Cardiac muscle cell (in vitro differentiated cells and primary cell): ENCODE results near the gene WDR54. TPM values are rescaled to one million over a fixed set of nuclear protein-coding genes. Genes with fewer than 3 reads are reported as not detected.

Source experiments
- DNase-seq, 2 donors: peaks; one replicate each; pipeline versions ENCODE4 v3.0.0 to v3.0.0-alpha.2; 2010 to 2017; ENCODE audit warnings: low read depth in 1 of 2, low spot score in 1 of 2
- H3K27ac ChIP-seq: fragments of 200-600 bp; sonication (generic); 2 replicates; pipeline ENCODE4 v1.5.1; 2016
- H3K27me3 ChIP-seq: fragments of 200-600 bp; sonication (generic); 2 replicates; pipeline ENCODE4 v1.6.0; 2016; ENCODE audit warnings: control low read depth
- H3K36me3 ChIP-seq: fragments of 200-600 bp; sonication (generic); 2 replicates; pipeline ENCODE4 v1.5.1; 2016; ENCODE audit warnings: control low read depth
- H3K4me1 ChIP-seq: fragments of 200-600 bp; sonication (generic); 2 replicates; pipeline ENCODE4 v1.8.1; 2017; ENCODE audit warnings: low read depth, mild to moderate bottlenecking, mixed run types
- H3K4me3 ChIP-seq: fragments of 200-600 bp; sonication (generic); 2 replicates; pipeline ENCODE4 v1.5.1; 2016; ENCODE audit warnings: mild to moderate bottlenecking
- H3K9me3 ChIP-seq: fragments of 200-600 bp; sonication (generic); 2 replicates; pipeline ENCODE4 v1.5.1; 2017; ENCODE audit warnings: low read depth, mild to moderate bottlenecking, control low read depth
- polyA plus RNA-seq: library from polyadenylated mRNA; unstranded; fragments of >200 nt; fragmentation: Nextera tagmentation; extraction: Ambion mirVana; gene quantifications from 2 replicates; pipeline ENCODE4 v1.2.1, GENCODE V29; 2016
- total RNA-seq: library from RNA; depleted of rRNA; stranded (reverse); fragments of >200 nt; gene quantifications from 2 replicates; pipeline ENCODE4 v1.2.3, GENCODE V29; 2016
- TF ChIP-seq, protein P1 (sequence below): IDR thresholded peaks from 2 replicates; pipeline ENCODE4 v1.5.1; 2012; ENCODE audit warnings: low read depth, mild to moderate bottlenecking, low read length

The WDR54 gene
- total and polyA plus RNA-seq, 2 experiments from 2014 or later = 88.5 to 132 TPM

DNA sequence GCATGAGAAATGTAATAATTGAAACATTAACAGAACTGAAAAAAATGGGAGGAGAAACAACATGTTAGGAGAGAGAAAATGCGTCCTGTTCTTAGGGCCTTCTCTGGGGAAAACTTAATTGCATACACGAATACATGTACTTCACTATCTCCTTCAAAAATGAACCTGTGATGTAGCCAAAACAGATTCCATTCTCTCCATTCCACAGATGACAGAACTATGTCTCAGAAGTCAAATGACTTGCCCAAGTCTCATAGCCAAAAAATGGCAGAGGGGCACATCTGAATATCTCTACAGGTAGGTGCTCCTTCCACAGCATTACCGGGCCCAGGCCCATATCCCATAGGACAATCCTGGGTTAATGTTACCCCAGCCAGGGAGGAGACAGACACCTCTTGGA lies 37.5 kb upstream of the WDR54 start:
- Histone ChIP-seq H3K9me3 (no peaks in the 10 kb centered on the region), H3K4me3 (no peak overlapping the region), H3K36me3 (peaks cover 4% of the 10 kb centered on the region), H3K27ac (peak overlapping the region; percentile 45), H3K27me3 (no peaks in the 10 kb centered on the region), H3K4me1 (peaks cover 37% of the 10 kb centered on the region)
- TF ChIP-seq, protein P1, sequence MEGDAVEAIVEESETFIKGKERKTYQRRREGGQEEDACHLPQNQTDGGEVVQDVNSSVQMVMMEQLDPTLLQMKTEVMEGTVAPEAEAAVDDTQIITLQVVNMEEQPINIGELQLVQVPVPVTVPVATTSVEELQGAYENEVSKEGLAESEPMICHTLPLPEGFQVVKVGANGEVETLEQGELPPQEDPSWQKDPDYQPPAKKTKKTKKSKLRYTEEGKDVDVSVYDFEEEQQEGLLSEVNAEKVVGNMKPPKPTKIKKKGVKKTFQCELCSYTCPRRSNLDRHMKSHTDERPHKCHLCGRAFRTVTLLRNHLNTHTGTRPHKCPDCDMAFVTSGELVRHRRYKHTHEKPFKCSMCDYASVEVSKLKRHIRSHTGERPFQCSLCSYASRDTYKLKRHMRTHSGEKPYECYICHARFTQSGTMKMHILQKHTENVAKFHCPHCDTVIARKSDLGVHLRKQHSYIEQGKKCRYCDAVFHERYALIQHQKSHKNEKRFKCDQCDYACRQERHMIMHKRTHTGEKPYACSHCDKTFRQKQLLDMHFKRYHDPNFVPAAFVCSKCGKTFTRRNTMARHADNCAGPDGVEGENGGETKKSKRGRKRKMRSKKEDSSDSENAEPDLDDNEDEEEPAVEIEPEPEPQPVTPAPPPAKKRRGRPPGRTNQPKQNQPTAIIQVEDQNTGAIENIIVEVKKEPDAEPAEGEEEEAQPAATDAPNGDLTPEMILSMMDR = no peak
- DNase-seq = peak in 1 of 2 donors; percentile 26

DNA sequence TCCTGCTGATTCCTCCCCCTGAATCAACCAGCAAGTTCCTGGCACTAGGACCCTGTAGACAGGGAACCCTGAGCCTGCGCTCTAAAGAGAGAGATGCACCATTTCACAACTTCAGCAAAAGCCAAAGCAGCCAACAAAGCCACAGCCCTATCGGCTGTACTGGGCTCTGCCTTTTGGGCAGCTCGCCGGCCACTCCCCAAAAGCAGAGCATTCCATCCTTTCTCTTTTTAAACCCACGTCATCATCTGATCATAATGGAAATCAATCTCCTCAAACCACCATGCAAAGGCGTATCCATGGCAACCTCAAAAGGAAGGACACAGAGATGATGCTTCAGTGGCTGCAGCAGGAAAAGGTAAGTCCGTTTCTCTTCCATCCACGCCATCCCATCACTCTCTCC lies 36.1 kb upstream of the WDR54 start:
- Histone ChIP-seq H3K4me1 (peaks cover 29% of the 10 kb centered on the region), H3K27me3 (no peaks in the 10 kb centered on the region), H3K27ac (peak overlapping the region; percentile 45), H3K36me3 (peaks cover 4% of the 10 kb centered on the region), H3K9me3 (no peaks in the 10 kb centered on the region), H3K4me3 (no peak overlapping the region)
- TF ChIP-seq, protein P1 = no peak
- DNase-seq = peak in 1 of 2 donors; percentile 37

DNA sequence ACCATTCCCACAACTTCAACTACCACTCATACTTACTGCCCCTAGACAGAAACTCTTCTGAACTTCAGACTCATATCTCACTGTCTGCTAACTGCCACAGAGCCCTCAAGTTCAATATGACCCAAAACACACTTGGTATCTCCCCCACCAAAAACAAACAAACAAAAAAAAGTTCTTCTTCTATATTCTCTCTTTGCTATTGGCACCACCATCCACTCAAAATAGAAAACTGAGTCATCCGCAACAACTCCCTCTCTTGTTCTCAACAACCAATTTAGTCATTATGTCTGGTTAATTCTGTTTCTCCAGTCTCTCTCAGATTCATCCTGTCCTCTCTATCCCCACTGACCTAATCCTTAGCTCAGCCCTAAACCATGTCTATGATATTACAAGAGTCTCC lies 34.2 kb upstream of the WDR54 start:
- Histone ChIP-seq H3K27ac (no peak overlapping the region), H3K9me3 (no peaks in the 10 kb centered on the region), H3K27me3 (no peaks in the 10 kb centered on the region), H3K36me3 (peaks cover 4% of the 10 kb centered on the region), H3K4me1 (peaks cover 15% of the 10 kb centered on the region), H3K4me3 (no peak overlapping the region)
- DNase-seq = no peak
- TF ChIP-seq, protein P1 = no peak

DNA sequence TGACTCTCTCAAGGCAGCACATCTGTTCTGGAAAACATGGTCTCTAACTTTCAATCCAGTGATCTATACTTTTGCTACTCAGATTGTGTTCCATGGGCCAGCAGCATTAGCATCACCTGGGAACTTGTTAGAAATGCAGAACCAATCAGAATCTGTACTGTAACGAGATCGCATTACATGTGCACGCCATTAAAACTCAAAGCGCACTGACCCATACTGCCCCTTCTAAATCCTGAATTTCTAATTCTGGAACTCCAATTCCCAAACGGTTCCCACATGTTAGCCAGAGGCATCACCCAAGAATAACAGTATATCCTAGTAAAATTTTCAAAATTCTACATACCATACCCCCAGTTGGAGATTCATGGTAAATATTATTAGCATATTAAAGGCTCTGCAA lies 30.9 kb upstream of the WDR54 start:
- no peak for DNase-seq
- Histone ChIP-seq H3K27ac (no peak overlapping the region), H3K27me3 (no peaks in the 10 kb centered on the region), H3K4me1 (no peaks in the 10 kb centered on the region), H3K36me3 (peaks cover 1% of the 10 kb centered on the region), H3K4me3 (peak overlapping the region; percentile 85), H3K9me3 (no peaks in the 10 kb centered on the region)
- TF ChIP-seq, protein P1 = no peak

GRCh38 chr2:74391209-74391579 lies 30.3 kb upstream of the WDR54 start:
- Histone ChIP-seq H3K27me3 (no peaks in the 10 kb centered on the region), H3K36me3 (no peaks in the 10 kb centered on the region), H3K27ac (peak overlapping the region; percentile 99), H3K9me3 (no peaks in the 10 kb centered on the region), H3K4me1 (no peaks in the 10 kb centered on the region), H3K4me3 (peak overlapping the region; percentile 85)
- TF ChIP-seq, protein P1 = no peak
- DNase-seq = peak in 1 of 2 donors; percentile 25
